Measurements from ENCODE around the gene PARVB. TPM values are rescaled to one million over a fixed set of nuclear protein-coding genes. Genes with fewer than 3 reads are reported as not detected.
A peak's percentile ranks its signal among the peaks of the same experiment; 100 is the strongest.
"Not testable (repeated sequence)": the region's sequence is repeated elsewhere in the genome, so short reads cannot be mapped to it uniquely, and the experiment has no call there.

The PARVB gene
- total and polyA plus RNA-seq, 11 donors, result 54.9 to 172 (median 95.8) TPM

DNA sequence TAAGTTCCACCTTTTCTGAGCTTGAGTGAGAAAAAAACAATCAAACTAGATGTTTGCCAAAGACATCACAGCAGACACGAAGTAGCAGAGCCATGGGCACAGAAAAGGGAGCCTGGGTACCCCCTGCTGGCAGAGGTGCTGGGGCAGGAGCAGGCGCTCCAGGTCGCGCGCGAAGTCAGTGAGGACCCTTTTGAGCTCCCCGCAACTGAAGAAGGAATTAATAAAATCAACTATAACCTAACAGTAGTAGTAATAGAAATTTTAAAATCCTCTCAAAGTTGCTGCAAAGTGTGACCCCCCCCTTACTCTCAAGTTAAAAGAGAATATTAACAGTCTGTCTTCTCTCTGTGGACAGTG, 20.0 kb upstream of the PARVB start:
- DNase-seq (no peak), ATAC-seq (no peak)
- Histone ChIP-seq H3K27ac (no peak overlapping the region), H3K9me3 (peaks cover 0 to 5% (median 0%) of the 10 kb centered on the region in 12 donors), H3K27me3 (no peaks in the 10 kb centered on the region), H3K4me3 (no peak overlapping the region), H3K36me3 (peaks cover 0 to 15% (median 0%) of the 10 kb centered on the region in 9 donors), H3K4me1 (peaks cover 0 to 27% (median 3%) of the 10 kb centered on the region in 12 donors)
- 86 to 91% (median 90%) methylated on average over 7 of the region's 7 CpGs for WGBS, 4 donors
- intact Hi-C loops (cut with DNase I), result no loop called here
- no peak for TF ChIP-seq POLR2A (IDR thresholded peaks at IDR 0.05)
- TF ChIP-seq, protein P1, sequence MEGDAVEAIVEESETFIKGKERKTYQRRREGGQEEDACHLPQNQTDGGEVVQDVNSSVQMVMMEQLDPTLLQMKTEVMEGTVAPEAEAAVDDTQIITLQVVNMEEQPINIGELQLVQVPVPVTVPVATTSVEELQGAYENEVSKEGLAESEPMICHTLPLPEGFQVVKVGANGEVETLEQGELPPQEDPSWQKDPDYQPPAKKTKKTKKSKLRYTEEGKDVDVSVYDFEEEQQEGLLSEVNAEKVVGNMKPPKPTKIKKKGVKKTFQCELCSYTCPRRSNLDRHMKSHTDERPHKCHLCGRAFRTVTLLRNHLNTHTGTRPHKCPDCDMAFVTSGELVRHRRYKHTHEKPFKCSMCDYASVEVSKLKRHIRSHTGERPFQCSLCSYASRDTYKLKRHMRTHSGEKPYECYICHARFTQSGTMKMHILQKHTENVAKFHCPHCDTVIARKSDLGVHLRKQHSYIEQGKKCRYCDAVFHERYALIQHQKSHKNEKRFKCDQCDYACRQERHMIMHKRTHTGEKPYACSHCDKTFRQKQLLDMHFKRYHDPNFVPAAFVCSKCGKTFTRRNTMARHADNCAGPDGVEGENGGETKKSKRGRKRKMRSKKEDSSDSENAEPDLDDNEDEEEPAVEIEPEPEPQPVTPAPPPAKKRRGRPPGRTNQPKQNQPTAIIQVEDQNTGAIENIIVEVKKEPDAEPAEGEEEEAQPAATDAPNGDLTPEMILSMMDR (IDR thresholded peaks at IDR 0.05), result no peak

DNA sequence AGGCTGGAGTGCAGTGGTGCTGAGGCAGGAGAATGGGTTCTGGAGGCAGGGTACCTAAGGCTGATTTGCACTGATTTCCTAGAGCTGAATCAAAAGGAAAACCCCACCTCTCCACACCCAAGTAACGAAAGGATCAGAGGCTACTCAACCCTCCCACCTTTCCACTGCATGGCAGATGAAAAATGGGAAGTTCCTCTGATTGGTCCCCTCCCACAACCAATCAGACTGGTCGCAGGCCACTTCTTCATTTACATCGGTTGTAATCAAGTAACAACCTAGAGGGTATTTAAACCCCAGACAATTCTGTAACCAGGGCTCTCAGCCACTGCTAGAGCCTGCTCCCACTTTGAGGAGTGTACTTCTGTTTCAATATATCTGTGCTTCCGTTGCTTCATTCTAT, 18.6 kb upstream of the PARVB start:
- Histone ChIP-seq H3K36me3 (peaks cover 0 to 5% (median 0%) of the 10 kb centered on the region in 9 donors), H3K4me3 (no peak overlapping the region), H3K9me3 (peaks cover 0 to 5% (median 0%) of the 10 kb centered on the region in 12 donors), H3K4me1 (peaks cover 0 to 27% (median 2%) of the 10 kb centered on the region in 12 donors), H3K27me3 (no peaks in the 10 kb centered on the region), H3K27ac (no peak overlapping the region)
- no peak for ATAC-seq
- TF ChIP-seq POLR2A (IDR thresholded peaks at IDR 0.05), result no peak
- DNase-seq, result no peak
- intact Hi-C loops (cut with DNase I), result no loop called here
- 89 to 100% (median 94%) methylated on average over 4 of the region's 4 CpGs for WGBS, 4 donors

DNA sequence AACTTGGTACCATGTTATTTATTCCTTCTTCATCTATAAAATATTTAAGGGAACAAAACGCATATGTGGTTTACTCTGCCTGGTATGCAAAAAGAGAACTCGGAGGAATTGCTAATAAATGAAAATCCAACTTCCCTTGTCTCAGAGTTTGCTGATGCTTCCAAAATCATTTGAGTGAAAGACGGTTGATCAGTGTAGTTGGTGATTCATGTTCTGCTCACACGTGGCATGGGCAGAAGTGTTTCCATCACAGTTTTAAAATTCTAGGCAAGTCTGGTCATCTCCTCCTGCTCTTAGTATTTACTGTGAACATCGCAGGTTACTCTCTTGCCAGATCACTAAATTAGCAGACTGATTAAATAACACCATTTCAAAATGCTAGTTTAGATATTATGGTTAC, 11.9 kb upstream of the PARVB start:
- Histone ChIP-seq H3K4me3 (no peak overlapping the region), H3K27ac (peak overlapping the region in 2 of 12 donors; percentile 38 to 81), H3K27me3 (no peaks in the 10 kb centered on the region), H3K4me1 (peaks cover 0 to 6% (median 0%) of the 10 kb centered on the region in 12 donors), H3K9me3 (no peaks in the 10 kb centered on the region), H3K36me3 (no peaks in the 10 kb centered on the region)
- intact Hi-C loops (cut with DNase I), result no loop called here
- TF ChIP-seq, protein P1 (IDR thresholded peaks at IDR 0.05), result no peak
- TF ChIP-seq POLR2A (IDR thresholded peaks at IDR 0.05), result no peak
- no peak for DNase-seq
- peak in 2 of 4 donors; percentile 30 to 56 for ATAC-seq
- 83 to 91% (median 88%) methylated on average over 5 of the region's 5 CpGs for WGBS, 4 donors

DNA sequence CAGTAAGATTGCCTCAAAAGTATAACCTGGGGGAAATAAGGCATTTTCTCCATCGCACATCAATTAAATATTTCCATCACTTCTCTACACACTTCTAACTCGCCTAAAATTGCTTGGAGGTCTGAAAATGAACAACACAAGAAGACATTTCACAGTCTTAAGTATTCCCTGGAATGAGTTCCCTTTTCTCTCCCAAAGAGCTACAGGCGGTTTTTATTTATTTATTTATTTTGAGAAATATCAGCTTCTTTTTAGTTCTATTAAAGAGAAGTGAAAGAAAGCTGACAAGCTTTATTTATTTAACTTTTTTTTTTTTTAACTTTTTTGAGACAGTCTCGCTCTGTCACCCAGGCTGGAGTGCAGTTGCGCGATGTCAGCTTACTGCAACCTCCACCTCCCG, 11.5 kb upstream of the PARVB start:
- TF ChIP-seq POLR2A (IDR thresholded peaks at IDR 0.05), result no peak
- TF ChIP-seq, protein P1 (IDR thresholded peaks at IDR 0.05), result no peak
- Histone ChIP-seq H3K4me3 (no peak overlapping the region), H3K27me3 (no peaks in the 10 kb centered on the region), H3K27ac (peak overlapping the region in 2 of 12 donors; percentile 38 to 81), H3K4me1 (peaks cover 0 to 6% (median 0%) of the 10 kb centered on the region in 12 donors), H3K9me3 (no peaks in the 10 kb centered on the region), H3K36me3 (no peaks in the 10 kb centered on the region)
- no peak for DNase-seq
- ATAC-seq, result peak in 1 of 4 donors; percentile 34
- 90 to 97% (median 92%) methylated on average over 7 of the region's 7 CpGs for WGBS, 4 donors
- intact Hi-C loops (cut with DNase I), result no loop called here

DNA sequence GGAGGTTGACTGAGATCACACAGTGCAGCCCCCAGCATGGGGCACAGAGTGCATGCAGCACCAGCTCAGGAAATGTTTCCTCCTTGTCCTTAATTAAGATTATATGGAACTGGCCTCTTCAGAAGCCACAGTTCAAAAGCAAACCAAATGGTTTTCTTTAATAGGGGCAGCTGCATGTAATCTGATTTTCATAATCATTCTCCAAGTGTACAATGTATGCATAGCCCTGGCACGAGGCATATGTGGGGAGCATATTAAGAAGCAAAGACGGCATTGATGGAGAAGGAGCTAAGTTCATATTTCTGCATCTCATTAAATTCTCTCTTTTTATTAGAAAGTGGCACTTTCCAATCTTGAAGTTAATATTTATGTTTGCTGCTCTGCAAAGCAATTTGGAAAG, 9.9 kb upstream of the PARVB start:
- intact Hi-C loops (cut with DNase I), result no loop called here
- no peak for ATAC-seq

DNA sequence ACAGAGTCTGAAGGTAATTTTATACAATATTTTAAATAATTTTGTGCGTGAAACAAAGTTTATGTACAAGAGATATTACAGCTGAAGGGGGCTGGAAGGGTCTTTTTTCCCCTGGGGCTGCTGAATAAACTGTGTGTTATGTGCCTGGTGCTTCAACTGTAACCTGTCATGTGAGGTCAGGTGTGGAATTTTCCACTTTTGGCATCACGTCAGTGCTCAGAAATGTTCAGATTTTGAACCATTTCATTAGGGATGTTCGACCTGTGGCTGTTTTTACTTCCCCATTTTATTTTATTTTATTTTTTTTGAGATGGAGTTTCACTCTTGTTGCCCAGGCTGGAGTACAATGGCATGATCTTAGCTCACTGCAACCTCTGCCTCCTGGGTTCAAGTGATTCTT, 7.5 kb upstream of the PARVB start:
- ATAC-seq; H3K9me3 ChIP-seq; DNase-seq; H3K27me3 ChIP-seq; H3K36me3 ChIP-seq; intact Hi-C loops (cut with DNase I); H3K4me3 ChIP-seq; H3K27ac ChIP-seq: not testable (repeated sequence)
- peaks cover 0 to 22% (median 0%) of the 10 kb centered on the region in 12 donors for H3K4me1 ChIP-seq
- WGBS, 4 donors, result 85 to 94% (median 90%) methylated on average over 3 of the region's 3 CpGs

More for the DNA sequence above, 9.9 kb upstream of the PARVB start:
- 68 to 75% (median 74%) methylated on average over 2 of the region's 2 CpGs for WGBS, 4 donors
- Histone ChIP-seq H3K4me3 (no peak overlapping the region), H3K27ac (no peak overlapping the region), H3K27me3 (no peaks in the 10 kb centered on the region), H3K36me3 (no peaks in the 10 kb centered on the region), H3K4me1 (peaks cover 0 to 9% (median 0%) of the 10 kb centered on the region in 12 donors), H3K9me3 (no peaks in the 10 kb centered on the region)
- TF ChIP-seq POLR2A (IDR thresholded peaks at IDR 0.05), result no peak
- TF ChIP-seq, protein P1 (IDR thresholded peaks at IDR 0.05), result no peak
- DNase-seq, result no peak
